NCI-H1417 (cell line): ENCODE results near the gene PON2.

Source experiments
- DNase-seq, 3 experiments: peaks; one replicate each; lab custom pipeline; 2025; lab: John Stamatoyannopoulos, UW

The PON2 gene

GRCh38 chr7:95444796-95445195, 10.0 kb upstream of the PON2 start:
- DNase-seq, result no peak

- no peak for DNase-seq
These were observed 6.4 kb upstream of the PON2 start for GRCh38 chr7:95441042-95441823.

GRCh38 chr7:95440394-95441038, 5.7 kb upstream of the PON2 start:
- DNase-seq, result no peak

DNA sequence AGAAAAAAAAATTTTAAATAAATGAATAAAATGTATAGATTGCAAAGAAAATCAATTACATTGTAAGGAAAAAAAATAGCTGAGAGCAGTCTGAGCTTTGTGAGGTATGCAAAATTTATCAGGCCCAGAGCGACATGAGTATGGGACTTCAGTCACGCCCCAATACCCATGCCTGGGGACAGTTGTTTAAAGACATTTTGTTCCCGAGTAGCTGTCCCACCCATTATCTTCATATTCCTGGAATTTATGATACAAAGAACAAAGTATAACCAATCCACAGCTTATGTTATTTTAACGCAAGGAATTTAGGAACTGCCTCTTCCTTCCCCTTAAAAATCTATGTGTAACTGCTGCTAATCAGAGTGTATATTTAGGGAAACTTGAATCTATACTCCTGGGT, 1.6 kb upstream of the PON2 start:
- DNase-seq, result no peak

DNA sequence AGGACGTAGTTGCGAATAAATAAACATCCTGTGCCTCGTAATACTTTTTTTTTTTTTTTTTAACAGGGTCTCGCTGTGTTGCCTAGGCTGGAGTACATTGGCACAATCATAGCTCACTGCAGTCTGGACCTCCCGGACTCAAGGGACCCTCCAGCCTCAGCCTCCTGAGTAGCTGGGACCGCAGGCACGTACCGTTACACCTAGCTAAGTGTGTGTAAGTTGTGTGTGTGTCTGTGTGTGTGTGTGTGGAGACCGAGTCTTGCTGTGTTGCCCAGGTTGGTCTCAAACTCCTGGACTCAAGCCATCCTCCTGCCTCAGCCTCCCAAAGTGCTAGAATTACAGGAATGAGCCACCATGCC, 573 bp upstream of the PON2 start:
- DNase-seq, result no peak

- DNase-seq, result no peak
These were observed 774 bp downstream of the PON2 start for GRCh38 chr7:95433952-95434556.

DNA sequence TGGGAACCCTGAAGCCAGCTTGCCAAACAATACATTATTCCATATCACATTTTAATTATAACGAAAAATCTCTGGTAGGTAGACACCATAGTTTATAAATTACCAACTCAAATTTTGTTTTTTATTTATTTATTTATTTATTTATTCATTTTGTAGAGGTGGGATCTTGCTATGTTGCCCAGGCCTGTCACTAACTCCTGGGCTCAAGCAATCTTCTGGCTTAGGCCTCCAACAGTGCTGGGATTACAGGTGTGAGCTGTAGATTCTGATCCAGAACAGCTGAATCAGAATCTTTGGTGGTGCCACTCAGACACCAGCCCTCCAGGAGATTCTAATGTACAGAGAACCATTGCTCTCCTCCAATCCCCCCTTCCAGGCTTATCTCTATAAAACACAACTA, 1.7 kb downstream of the PON2 start:
- DNase-seq, result no peak

GRCh38 chr7:95432606-95433005, 2.2 kb downstream of the PON2 start:
- DNase-seq, result no peak

DNA sequence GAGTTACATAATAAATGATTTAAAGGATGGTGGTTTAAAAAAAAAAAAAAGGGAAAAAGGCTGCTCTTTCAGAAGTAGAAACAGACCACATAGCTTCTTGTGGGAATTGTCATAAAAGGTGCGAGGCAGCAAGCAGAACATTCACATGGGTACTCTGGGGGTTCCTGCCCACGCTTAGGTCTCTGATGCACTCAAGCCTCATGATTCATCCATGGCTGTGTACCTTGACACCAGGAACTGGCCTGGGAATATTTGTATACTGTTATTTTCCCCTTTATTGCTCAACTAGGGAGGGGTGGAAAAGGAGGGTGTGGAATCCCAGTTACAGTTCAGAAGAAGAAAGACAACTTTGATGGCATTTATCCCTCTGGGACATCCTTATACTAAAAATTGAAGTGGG, 4.0 kb downstream of the PON2 start:
- no peak for DNase-seq

- DNase-seq, result no peak
These were observed 5.4 kb downstream of the PON2 start for GRCh38 chr7:95429241-95429990.

GRCh38 chr7:95427914-95428516, 6.8 kb downstream of the PON2 start:
- peak in 1 of 3 experiments; percentile 43 for DNase-seq

GRCh38 chr7:95427166-95427565, 7.7 kb downstream of the PON2 start:
- DNase-seq, result peak in 1 of 3 experiments; percentile 18

- no peak for DNase-seq
These were observed 9.1 kb downstream of the PON2 start for GRCh38 chr7:95425694-95426093.

- DNase-seq, result no peak
These were observed 10.1 kb downstream of the PON2 start for GRCh38 chr7:95424716-95425115.

DNA sequence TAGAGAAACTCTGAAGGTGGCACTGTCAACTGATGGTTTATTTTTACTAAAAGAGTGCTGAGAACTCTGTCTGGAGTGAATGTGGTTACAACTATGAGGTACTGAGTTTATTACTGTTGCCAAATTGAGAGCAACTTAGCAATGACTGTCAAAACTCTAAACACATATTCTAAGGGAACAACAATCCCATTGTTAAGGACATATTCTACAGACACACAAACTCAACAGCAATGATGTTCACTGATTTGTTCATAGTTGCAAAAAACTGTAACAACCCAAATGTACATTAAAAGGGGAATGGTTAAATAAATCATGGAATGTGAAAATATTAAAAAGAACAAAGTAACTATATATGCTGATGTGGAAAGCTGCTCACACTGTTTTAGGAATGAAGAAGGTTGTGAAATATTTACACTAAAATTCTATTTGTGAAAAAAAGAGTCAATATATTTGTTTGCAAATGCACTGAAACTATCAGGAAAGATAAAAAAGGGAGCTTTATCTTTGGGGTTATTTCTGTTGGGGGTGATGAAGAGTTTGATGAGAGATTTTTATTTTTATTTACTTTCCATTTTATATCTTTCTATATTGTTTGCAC, 12.9 kb downstream of the PON2 start:
- DNase-seq, result no peak

GRCh38 chr7:95421000-95421846, 13.6 kb downstream of the PON2 start:
- DNase-seq, result peak; percentile 14 to 93 (median 62)

GRCh38 chr7:95412075-95412474, 22.8 kb downstream of the PON2 start:
- no peak for DNase-seq

DNA sequence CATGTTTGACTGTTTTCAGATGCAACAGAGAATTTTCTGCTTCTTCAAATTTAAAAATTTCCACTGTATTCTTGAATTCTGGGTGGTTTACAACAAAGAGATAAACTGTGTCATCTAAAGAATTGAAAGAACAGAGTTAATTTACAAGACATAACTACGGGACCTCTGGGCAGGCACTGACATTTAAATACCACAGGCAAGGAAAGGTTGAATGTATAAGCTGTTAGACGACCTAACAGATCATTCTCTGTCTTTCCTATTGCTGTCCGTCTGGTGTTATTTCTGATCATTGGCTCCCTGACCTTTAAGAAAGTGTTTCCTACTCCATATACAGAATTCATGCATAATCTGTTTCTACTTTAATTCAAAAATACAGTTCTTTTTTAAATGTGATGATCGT, 23.2 kb downstream of the PON2 start:
- no peak for DNase-seq

- peak in 1 of 3 experiments; percentile 10 for DNase-seq
These were observed 23.8 kb downstream of the PON2 start for GRCh38 chr7:95411036-95411435.

- DNase-seq, result peak in 1 of 3 experiments; percentile 25
These were observed 27.1 kb downstream of the PON2 start for GRCh38 chr7:95407751-95408150.

DNA sequence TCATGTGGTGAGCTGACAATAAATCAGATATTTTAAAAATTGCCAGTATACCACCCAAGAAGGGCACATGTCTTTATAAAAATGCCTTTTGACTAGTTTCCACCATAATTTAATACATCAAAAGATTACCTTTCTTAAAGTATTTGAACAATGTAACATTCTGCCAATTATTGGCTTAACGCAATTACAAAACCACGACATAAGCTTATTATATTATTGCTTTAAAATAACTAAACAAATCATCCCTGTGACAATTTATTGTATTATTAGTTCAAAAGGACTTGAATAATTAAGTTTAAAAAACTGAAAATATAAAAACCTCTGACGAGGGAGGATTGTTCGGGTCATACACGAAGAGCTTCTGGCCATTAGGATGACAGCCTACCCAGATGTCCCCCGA, 29.0 kb downstream of the PON2 start:
- DNase-seq, result no peak
